ENCODE results near the gene CCNK. TPM values are rescaled to one million over a fixed set of nuclear protein-coding genes. Genes with fewer than 3 reads are reported as not detected.

CCNK gene
- total RNA-seq, 1 experiment from 2014 or later, result 84.7 TPM

DNA sequence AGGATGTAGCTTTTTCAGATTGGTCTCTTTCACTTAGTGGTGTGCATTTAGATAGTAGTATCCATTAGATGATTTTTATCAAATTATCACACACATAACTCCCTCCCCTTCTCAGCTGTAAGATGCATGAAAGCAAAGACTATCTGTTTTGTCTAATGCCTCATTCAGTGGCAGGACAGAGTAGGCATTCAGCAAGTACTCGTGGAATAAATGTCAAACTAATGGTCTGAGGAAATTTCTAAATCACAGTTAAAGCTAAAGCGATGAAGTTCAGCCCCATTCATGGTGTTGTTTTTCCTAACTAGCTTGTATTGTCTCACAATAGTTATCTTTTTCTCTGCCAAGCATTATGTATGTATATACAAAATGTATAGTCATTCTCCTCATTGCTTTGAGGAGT, 16.1 kb downstream of the CCNK start:
- Mint-ChIP-seq H3K36me3 (peaks cover 73% of the 10 kb centered on the region), H3K27me3 (ENCODE audit: low read depth) (no peaks in the 10 kb centered on the region), H3K4me3 (no peak overlapping the region), H3K27ac (no peak overlapping the region), H3K4me1 (peaks cover 20% of the 10 kb centered on the region), H3K9me3 (no peaks in the 10 kb centered on the region)
- ATAC-seq (no peak), DNase-seq (ENCODE audit: low spot score) (no peak)
- CTCF ChIA-PET, result interaction anchor here (0.6 kb wide), 1 partner anchor 385 kb away, joined by 3 read pairs; no protein-coding TSS in a partner anchor
- TF ChIP-seq NFATC4 (CRISPR knock-in tag; IDR thresholded peaks at IDR 0.05) (no peak), ZNF671 (CRISPR knock-in tag; IDR thresholded peaks at IDR 0.05) (no peak), ATF1 (CRISPR knock-in tag; IDR thresholded peaks at IDR 0.05) (no peak), FOXP1 (CRISPR knock-in tag; IDR thresholded peaks at IDR 0.05; ENCODE audit: borderline replicate concordance) (no peak)
- TF ChIP-seq, protein P1, sequence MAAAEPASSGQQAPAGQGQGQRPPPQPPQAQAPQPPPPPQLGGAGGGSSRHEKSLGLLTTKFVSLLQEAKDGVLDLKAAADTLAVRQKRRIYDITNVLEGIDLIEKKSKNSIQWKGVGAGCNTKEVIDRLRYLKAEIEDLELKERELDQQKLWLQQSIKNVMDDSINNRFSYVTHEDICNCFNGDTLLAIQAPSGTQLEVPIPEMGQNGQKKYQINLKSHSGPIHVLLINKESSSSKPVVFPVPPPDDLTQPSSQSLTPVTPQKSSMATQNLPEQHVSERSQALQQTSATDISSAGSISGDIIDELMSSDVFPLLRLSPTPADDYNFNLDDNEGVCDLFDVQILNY (CRISPR knock-in tag; IDR thresholded peaks at IDR 0.05), result no peak
- TF ChIP-seq, protein P2, sequence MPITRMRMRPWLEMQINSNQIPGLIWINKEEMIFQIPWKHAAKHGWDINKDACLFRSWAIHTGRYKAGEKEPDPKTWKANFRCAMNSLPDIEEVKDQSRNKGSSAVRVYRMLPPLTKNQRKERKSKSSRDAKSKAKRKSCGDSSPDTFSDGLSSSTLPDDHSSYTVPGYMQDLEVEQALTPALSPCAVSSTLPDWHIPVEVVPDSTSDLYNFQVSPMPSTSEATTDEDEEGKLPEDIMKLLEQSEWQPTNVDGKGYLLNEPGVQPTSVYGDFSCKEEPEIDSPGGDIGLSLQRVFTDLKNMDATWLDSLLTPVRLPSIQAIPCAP (CRISPR knock-in tag; IDR thresholded peaks at IDR 0.05), result no peak
- POLR2A ChIA-PET, result no interaction called here

DNA sequence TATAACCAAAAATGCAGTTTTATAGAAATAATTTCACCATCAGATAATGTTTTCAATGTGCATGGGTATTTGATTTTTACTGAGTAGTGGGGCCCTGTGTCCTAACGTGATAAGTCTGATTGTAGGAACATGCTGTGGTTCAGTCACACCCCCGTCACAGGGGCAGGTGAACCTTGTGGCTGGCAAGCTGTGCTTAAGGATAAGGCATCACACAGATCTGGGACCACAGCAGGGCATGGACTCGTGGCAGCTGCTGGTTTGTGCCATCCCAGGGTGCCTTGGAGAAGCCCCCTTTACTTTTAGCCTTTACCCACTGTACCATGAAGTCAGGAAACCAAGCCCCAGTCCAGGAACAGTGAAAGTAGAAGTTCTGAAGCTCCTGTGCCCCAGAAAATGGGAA, 16.7 kb downstream of the CCNK start:
- CTCF ChIA-PET, result no interaction called here

DNA sequence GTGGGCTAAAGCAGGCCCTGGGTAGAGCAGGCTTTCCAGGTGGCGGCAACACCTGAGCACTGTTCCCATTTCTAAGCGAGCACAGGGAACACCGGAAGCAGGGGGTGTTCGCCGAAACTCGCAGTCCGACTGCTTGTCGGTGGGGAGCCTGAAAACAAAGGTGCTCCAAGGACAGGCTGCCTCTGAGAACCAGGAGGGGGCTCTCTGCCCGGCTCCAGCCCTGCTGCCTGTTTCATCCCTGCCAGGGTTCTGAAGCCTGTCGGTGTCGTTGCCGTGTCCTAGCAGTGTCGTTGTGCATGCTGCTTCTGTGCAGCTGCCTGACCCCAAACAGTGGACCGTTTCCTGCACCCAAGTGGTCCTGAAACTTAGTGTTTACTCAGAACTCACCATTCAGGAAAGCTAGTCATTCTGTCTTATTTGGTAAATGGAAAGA, 21.8 kb downstream of the CCNK start:
- Mint-ChIP-seq H3K36me3 (peaks cover 75% of the 10 kb centered on the region), H3K27ac (peak overlapping the region; percentile 99), H3K4me3 (peak overlapping the region; percentile 41), H3K9me3 (no peaks in the 10 kb centered on the region), H3K4me1 (peaks cover 42% of the 10 kb centered on the region), H3K27me3 (ENCODE audit: low read depth) (no peaks in the 10 kb centered on the region)
- peak; percentile 67 for DNase-seq (ENCODE audit: low spot score)
- POLR2A ChIA-PET, result no interaction called here
- ATAC-seq, result peak; percentile 91
- CTCF ChIA-PET, result interaction anchor here (1.5 kb wide), 1 partner anchor 112 kb away, joined by 4 read pairs; no protein-coding TSS in a partner anchor
- TF ChIP-seq OVOL2 (CRISPR knock-in tag; IDR thresholded peaks at IDR 0.05; ENCODE audit: borderline replicate concordance) (no peak), ZNF121 (CRISPR knock-in tag; IDR thresholded peaks at IDR 0.05) (peak; percentile 52; the same call in 1 of the 2 replicates), ZNF219 (CRISPR knock-in tag; IDR thresholded peaks at IDR 0.05; ENCODE audit: borderline replicate concordance) (no peak), ZBTB21 (CRISPR knock-in tag; IDR thresholded peaks at IDR 0.05; ENCODE audit: borderline replicate concordance) (no peak), HMGA2 (CRISPR knock-in tag; IDR thresholded peaks at IDR 0.05) (no peak), KAT7 (CRISPR knock-in tag; IDR thresholded peaks at IDR 0.05; ENCODE audit: borderline replicate concordance) (no peak), TP53 (CRISPR knock-in tag; IDR thresholded peaks at IDR 0.05) (no peak), SP1 (CRISPR knock-in tag; conservative IDR thresholded peaks at IDR 0.05) (0 out of 2 replicates have a peak, but pooled peaks have one; percentile 25), GABPB1 (CRISPR knock-in tag; IDR thresholded peaks at IDR 0.05) (no peak), FOXP1 (CRISPR knock-in tag; IDR thresholded peaks at IDR 0.05; ENCODE audit: borderline replicate concordance) (peak; percentile 61; the same call in 1 of the 2 replicates), ZNF423 (CRISPR knock-in tag; IDR thresholded peaks at IDR 0.05) (peak; percentile 72), NFE2L1 (CRISPR knock-in tag; IDR thresholded peaks at IDR 0.05) (no peak), NFATC4 (CRISPR knock-in tag; IDR thresholded peaks at IDR 0.05) (no peak), ELF4 (CRISPR knock-in tag; IDR thresholded peaks at IDR 0.05; ENCODE audit: low read depth) (no peak), ESRRA (CRISPR knock-in tag; IDR thresholded peaks at IDR 0.05; ENCODE audit: borderline replicate concordance) (no peak), NR1H2 (CRISPR knock-in tag; IDR thresholded peaks at IDR 0.05) (no peak)
- TF ChIP-seq, protein P3, sequence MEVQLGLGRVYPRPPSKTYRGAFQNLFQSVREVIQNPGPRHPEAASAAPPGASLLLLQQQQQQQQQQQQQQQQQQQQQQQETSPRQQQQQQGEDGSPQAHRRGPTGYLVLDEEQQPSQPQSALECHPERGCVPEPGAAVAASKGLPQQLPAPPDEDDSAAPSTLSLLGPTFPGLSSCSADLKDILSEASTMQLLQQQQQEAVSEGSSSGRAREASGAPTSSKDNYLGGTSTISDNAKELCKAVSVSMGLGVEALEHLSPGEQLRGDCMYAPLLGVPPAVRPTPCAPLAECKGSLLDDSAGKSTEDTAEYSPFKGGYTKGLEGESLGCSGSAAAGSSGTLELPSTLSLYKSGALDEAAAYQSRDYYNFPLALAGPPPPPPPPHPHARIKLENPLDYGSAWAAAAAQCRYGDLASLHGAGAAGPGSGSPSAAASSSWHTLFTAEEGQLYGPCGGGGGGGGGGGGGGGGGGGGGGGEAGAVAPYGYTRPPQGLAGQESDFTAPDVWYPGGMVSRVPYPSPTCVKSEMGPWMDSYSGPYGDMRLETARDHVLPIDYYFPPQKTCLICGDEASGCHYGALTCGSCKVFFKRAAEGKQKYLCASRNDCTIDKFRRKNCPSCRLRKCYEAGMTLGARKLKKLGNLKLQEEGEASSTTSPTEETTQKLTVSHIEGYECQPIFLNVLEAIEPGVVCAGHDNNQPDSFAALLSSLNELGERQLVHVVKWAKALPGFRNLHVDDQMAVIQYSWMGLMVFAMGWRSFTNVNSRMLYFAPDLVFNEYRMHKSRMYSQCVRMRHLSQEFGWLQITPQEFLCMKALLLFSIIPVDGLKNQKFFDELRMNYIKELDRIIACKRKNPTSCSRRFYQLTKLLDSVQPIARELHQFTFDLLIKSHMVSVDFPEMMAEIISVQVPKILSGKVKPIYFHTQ (CRISPR knock-in tag; IDR thresholded peaks at IDR 0.05), result no peak
- TF ChIP-seq, protein P4, sequence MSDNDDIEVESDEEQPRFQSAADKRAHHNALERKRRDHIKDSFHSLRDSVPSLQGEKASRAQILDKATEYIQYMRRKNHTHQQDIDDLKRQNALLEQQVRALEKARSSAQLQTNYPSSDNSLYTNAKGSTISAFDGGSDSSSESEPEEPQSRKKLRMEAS (CRISPR knock-in tag; IDR thresholded peaks at IDR 0.05), result no peak
- TF ChIP-seq, protein P5, sequence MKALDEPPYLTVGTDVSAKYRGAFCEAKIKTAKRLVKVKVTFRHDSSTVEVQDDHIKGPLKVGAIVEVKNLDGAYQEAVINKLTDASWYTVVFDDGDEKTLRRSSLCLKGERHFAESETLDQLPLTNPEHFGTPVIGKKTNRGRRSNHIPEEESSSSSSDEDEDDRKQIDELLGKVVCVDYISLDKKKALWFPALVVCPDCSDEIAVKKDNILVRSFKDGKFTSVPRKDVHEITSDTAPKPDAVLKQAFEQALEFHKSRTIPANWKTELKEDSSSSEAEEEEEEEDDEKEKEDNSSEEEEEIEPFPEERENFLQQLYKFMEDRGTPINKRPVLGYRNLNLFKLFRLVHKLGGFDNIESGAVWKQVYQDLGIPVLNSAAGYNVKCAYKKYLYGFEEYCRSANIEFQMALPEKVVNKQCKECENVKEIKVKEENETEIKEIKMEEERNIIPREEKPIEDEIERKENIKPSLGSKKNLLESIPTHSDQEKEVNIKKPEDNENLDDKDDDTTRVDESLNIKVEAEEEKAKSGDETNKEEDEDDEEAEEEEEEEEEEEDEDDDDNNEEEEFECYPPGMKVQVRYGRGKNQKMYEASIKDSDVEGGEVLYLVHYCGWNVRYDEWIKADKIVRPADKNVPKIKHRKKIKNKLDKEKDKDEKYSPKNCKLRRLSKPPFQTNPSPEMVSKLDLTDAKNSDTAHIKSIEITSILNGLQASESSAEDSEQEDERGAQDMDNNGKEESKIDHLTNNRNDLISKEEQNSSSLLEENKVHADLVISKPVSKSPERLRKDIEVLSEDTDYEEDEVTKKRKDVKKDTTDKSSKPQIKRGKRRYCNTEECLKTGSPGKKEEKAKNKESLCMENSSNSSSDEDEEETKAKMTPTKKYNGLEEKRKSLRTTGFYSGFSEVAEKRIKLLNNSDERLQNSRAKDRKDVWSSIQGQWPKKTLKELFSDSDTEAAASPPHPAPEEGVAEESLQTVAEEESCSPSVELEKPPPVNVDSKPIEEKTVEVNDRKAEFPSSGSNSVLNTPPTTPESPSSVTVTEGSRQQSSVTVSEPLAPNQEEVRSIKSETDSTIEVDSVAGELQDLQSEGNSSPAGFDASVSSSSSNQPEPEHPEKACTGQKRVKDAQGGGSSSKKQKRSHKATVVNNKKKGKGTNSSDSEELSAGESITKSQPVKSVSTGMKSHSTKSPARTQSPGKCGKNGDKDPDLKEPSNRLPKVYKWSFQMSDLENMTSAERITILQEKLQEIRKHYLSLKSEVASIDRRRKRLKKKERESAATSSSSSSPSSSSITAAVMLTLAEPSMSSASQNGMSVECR (CRISPR knock-in tag; IDR thresholded peaks at IDR 0.05; ENCODE audit: borderline replicate concordance), result no peak

More for the DNA sequence above, 16.7 kb downstream of the CCNK start:
- POLR2A ChIA-PET, result no interaction called here
- peaks cover 24% of the 10 kb centered on the region for H3K4me1 Mint-ChIP-seq
- no peak overlapping the region for H3K27ac Mint-ChIP-seq
- DNase-seq (ENCODE audit: low spot score) (no peak), ATAC-seq (no peak)
- no peak overlapping the region for H3K4me3 Mint-ChIP-seq
- no peaks in the 10 kb centered on the region for H3K27me3 Mint-ChIP-seq (ENCODE audit: low read depth)
- H3K9me3 Mint-ChIP-seq, result no peaks in the 10 kb centered on the region
- H3K36me3 Mint-ChIP-seq, result peaks cover 71% of the 10 kb centered on the region
- TF ChIP-seq KAT7 (CRISPR knock-in tag; IDR thresholded peaks at IDR 0.05; ENCODE audit: borderline replicate concordance) (no peak), PRRX2 (CRISPR knock-in tag; IDR thresholded peaks at IDR 0.05) (no peak), ZNF121 (CRISPR knock-in tag; IDR thresholded peaks at IDR 0.05) (no peak)

Measured in WTC11 (cell line).